Measurements from ENCODE around the gene HSD17B10.
"Not testable (repeated sequence)": the region's sequence is repeated elsewhere in the genome, so short reads cannot be mapped to it uniquely, and the experiment has no call there.

Gene HSD17B10

DNA sequence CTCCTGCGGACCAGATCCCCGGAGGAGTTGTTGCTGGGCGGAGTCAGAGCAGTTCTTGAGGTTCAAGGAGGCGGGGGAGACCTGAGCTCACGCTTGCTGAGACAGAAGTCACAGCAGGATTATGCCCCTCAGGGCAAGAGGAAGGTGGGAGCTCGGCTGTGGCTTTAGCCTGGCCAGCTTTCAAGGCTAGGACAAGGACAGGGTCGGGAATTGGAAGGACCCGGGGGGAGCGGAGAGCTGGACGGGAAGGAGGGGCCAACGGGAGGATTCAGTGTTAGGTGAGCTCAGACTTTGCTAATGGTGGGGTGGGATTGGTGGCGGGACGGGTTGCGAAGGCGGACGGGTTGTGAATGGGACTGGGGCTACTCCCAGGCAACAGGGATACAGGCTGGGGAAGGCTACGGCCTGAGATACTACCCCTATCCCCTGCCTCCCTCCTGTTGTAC is 11.3 kb downstream of the HSD17B10 start, which contains the start of gene RIBC1:
TSS of gene RIBC1 (plus strand) at position 13 of the 446 bp plus-strand sequence. CDS start 3,404 bp downstream, outside the sequence.
- TF ChIP-seq, protein P1, sequence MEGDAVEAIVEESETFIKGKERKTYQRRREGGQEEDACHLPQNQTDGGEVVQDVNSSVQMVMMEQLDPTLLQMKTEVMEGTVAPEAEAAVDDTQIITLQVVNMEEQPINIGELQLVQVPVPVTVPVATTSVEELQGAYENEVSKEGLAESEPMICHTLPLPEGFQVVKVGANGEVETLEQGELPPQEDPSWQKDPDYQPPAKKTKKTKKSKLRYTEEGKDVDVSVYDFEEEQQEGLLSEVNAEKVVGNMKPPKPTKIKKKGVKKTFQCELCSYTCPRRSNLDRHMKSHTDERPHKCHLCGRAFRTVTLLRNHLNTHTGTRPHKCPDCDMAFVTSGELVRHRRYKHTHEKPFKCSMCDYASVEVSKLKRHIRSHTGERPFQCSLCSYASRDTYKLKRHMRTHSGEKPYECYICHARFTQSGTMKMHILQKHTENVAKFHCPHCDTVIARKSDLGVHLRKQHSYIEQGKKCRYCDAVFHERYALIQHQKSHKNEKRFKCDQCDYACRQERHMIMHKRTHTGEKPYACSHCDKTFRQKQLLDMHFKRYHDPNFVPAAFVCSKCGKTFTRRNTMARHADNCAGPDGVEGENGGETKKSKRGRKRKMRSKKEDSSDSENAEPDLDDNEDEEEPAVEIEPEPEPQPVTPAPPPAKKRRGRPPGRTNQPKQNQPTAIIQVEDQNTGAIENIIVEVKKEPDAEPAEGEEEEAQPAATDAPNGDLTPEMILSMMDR (conservative IDR thresholded peaks at IDR 0.05; ENCODE audit: control insufficient read depth, insufficient read depth, low read depth, low read length): no peak
- no peak for DNase-seq (ENCODE audit: low read depth)
- H3K4me3 ChIP-seq (ENCODE audit: control insufficient read depth, low read depth, low read length): peak within 1 kb of the TSS; percentile 71

- peak within 1 kb of the TSS; percentile 71 for H3K4me3 ChIP-seq (ENCODE audit: control insufficient read depth, low read depth, low read length)
- TF ChIP-seq, protein P1 (conservative IDR thresholded peaks at IDR 0.05; ENCODE audit: control insufficient read depth, insufficient read depth, low read depth, low read length): no peak
- DNase-seq (ENCODE audit: low read depth): peak; percentile 98
Measured at GRCh38 chrX:53422086-53422860, 11.9 kb downstream of the HSD17B10 start, which contains the start of gene SMC1A. Gene SMC1A, minus strand, starts transcription at chrX:53422654. Its CDS starts 54 bp downstream, at chrX:53422600.

- no peak for DNase-seq (ENCODE audit: low read depth)
- TF ChIP-seq, protein P1 (conservative IDR thresholded peaks at IDR 0.05; ENCODE audit: control insufficient read depth, insufficient read depth, low read depth, low read length): no peak
Measured at GRCh38 chrX:53421772-53422085, 12.4 kb downstream of the HSD17B10 start.

GRCh38 chrX:53421125-53421524 is 13.0 kb downstream of the HSD17B10 start:
- TF ChIP-seq, protein P1 (conservative IDR thresholded peaks at IDR 0.05; ENCODE audit: control insufficient read depth, insufficient read depth, low read depth, low read length): no peak
- H3K4me3 ChIP-seq (ENCODE audit: control insufficient read depth, low read depth, low read length): peak overlapping the region; percentile 71
- DNase-seq (ENCODE audit: low read depth): no peak

More at GRCh38 chrX:53421772-53422085, 12.4 kb downstream of the HSD17B10 start:
- H3K4me3 ChIP-seq (ENCODE audit: control insufficient read depth, low read depth, low read length): peak overlapping the region; percentile 71

GRCh38 chrX:53420351-53420750 is 13.8 kb downstream of the HSD17B10 start:
- H3K4me3 ChIP-seq (ENCODE audit: control insufficient read depth, low read depth, low read length); DNase-seq (ENCODE audit: low read depth): not testable (repeated sequence)

- H3K4me3 ChIP-seq (ENCODE audit: control insufficient read depth, low read depth, low read length): no peak overlapping the region
- no peak for DNase-seq (ENCODE audit: low read depth)
- TF ChIP-seq, protein P1 (conservative IDR thresholded peaks at IDR 0.05; ENCODE audit: control insufficient read depth, insufficient read depth, low read depth, low read length): no peak
Measured at GRCh38 chrX:53412446-53412845, 21.7 kb downstream of the HSD17B10 start.

- H3K4me3 ChIP-seq (ENCODE audit: control insufficient read depth, low read depth, low read length): no peak overlapping the region
- TF ChIP-seq, protein P1 (conservative IDR thresholded peaks at IDR 0.05; ENCODE audit: control insufficient read depth, insufficient read depth, low read depth, low read length): no peak
- no peak for DNase-seq (ENCODE audit: low read depth)
Measured at GRCh38 chrX:53403535-53403934, 30.6 kb downstream of the HSD17B10 start.
